Measurements from ENCODE around the gene DYNC1I1. TPM values are rescaled to one million over a fixed set of nuclear protein-coding genes. Genes with fewer than 3 reads are reported as not detected.

Gene DYNC1I1
- total RNA-seq, 4 donors from 2014 or later, result 1.7 to 6.8 (median 4.2) TPM

GRCh38 chr7:95749044-95749443, 23.3 kb upstream of the DYNC1I1 start:
- no peak for DNase-seq (ENCODE audit: low spot score)
- no peak for ATAC-seq (ENCODE audit: low FRiP score)
- TF ChIP-seq CTCF (IDR thresholded peaks at IDR 0.05), result no peak

DNA sequence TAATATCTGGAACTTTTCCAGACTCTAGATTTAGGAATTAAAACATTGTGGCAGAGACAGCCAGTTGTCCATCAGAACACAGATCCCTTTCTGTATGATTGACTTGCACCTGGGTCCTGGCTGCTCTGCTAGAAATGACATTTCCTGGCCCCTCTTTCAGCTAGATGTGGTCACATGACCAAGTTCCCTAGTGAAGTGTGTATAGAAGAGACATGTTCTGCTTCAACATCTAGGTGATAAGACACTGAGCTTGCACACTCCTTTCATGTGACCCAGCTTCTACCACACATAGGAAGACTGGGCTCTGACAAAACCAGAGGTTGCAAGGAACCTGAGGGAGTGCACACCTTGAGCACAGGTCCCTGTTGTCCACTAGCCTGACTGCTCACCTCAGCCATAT, 22.8 kb upstream of the DYNC1I1 start:
- DNase-seq (ENCODE audit: low spot score) (no peak), ATAC-seq (ENCODE audit: low FRiP score) (no peak)
- no peak for TF ChIP-seq CTCF (IDR thresholded peaks at IDR 0.05)

GRCh38 chr7:95753440-95753839, 18.9 kb upstream of the DYNC1I1 start:
- DNase-seq (ENCODE audit: low spot score) (no peak), ATAC-seq (ENCODE audit: low FRiP score) (no peak)
- TF ChIP-seq CTCF (IDR thresholded peaks at IDR 0.05), result no peak

DNA sequence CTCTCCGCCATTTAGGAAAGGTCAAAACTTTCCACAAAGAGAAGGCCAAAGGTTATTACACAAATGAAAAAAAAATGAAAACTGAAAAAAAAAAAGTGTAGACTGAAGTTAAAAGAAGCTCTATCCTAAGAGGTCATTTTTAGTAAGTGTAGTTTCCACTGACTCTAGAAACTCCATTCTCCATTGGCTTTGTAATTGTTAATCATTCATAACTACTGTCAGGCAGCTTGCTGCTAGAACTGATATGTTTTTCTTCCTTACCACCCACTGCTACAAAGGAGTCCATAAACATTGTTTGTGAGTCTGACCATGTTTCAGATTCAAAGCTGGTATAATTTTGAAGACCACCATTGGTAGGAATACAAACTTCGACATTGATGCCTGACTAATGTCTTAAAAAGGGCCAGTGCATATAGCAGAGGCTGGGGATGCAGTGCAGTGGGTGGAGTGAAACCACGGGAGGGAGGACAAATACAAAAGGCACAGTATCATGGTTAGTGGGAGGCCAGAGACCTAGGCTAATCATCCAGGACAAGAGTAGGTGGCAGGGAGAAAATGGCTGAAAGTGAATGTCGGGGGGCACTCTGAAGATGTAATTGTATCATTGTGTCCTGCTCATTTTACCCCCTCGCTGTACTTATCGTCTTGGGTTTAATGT, 16.9 kb upstream of the DYNC1I1 start:
- no peak for TF ChIP-seq CTCF (IDR thresholded peaks at IDR 0.05)
- DNase-seq (ENCODE audit: low spot score) (no peak), ATAC-seq (ENCODE audit: low FRiP score) (no peak)

GRCh38 chr7:95758187-95758586, 14.2 kb upstream of the DYNC1I1 start:
- no peak for TF ChIP-seq CTCF (IDR thresholded peaks at IDR 0.05)
- no peak for ATAC-seq (ENCODE audit: low FRiP score)
- DNase-seq (ENCODE audit: low spot score), result no peak

- ATAC-seq (ENCODE audit: low FRiP score) (no peak), DNase-seq (ENCODE audit: low spot score) (no peak)
- no peak for TF ChIP-seq CTCF (IDR thresholded peaks at IDR 0.05)
Measured at GRCh38 chr7:95766086-95766485, 6.3 kb upstream of the DYNC1I1 start.

DNA sequence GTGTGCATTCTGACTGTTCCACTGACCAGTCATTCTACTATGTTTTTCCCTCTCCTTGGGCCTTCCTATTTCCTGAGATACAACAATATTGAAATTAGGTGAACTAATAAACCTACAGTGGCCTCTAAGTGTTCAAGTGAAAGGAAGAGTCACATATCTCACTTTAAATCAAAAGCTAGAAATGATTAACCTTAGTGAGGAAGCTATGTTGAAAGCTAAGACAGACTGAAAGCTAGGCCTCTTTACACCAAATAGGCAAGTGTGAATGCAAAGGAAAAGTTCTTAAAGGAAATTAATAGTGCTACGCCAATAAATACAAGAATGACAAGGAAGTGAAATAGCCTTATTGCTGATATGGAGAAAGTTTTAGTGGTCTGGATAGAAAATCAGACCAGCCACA, 5.7 kb upstream of the DYNC1I1 start:
- DNase-seq (ENCODE audit: low spot score) (no peak), ATAC-seq (ENCODE audit: low FRiP score) (no peak)
- no peak for TF ChIP-seq CTCF (IDR thresholded peaks at IDR 0.05)
